K562 (cell line): ENCODE results near the gene LRGUK. TPM values are rescaled to one million over a fixed set of nuclear protein-coding genes. Genes with fewer than 3 reads are reported as not detected.

Source experiments
- ATAC-seq: fragments of 200-7000 bp; cut with Tn5 transposase; 3 replicates; pipeline ENCODE4 v1.9.1; 2020; ENCODE audit warnings: moderate library complexity
- BruUV-seq: library from RNA; stranded (reverse); fragments of 400-500 nt; replicated peaks from 2 replicates; lab custom pipeline; 2021; lab: Mats Ljungman, UMichigan
- CTCF ChIA-PET: fragments of 300-600 bp; formaldehyde crosslinking; extraction: SDS; loops from one replicate; lab custom pipeline; 2021; ENCODE audit warnings: low intra/inter-chr PET ratio; lab: Yijun Ruan, JAX
- POLR2A ChIA-PET: fragments of 300-600, 350-650 bp; sonication (Branson Sonifier 250); formaldehyde crosslinking; extraction: SDS; loops from one replicate; lab custom pipeline; 2021; ENCODE audit warnings: antibody characterized with exemption, inconsistent platforms; lab: Yijun Ruan, JAX
- DNase-seq, 4 experiments: peaks; one replicate each; pipeline versions ENCODE4 v3.0.0 to v3.0.0-alpha.2; 2011 to 2018; ENCODE audit warnings: low spot score in 3 of 4, mixed read lengths in 3 of 4; ENCODE audit errors: extremely low read depth in 1 of 4
- FAIRE-seq: peaks from 2 replicates; lab custom pipeline; 2011; peaks lifted over from hg19 to GRCh38; lab: Jason Lieb, UNC
- H2AFZ ChIP-seq: 2 replicates; pipeline ENCODE4 v1.6.0; 2011; ENCODE audit warnings: low read depth, low read length, control low read depth, inconsistent platforms
- H3K27ac ChIP-seq: fragments of 200-600 bp; 3 replicates; pipeline ENCODE4 v1.8.0; 2011; ENCODE audit warnings: low read depth, mild to moderate bottlenecking, control low read depth, inconsistent platforms, low read length, moderate library complexity, mixed read lengths; ENCODE audit errors: extremely low read depth
- H3K27me3 ChIP-seq, 2 experiments: fragments of 300-600 bp in 1 of 2; 2 replicates in 1 of 2; 3 replicates in 1 of 2; pipeline versions ENCODE4 v1.6.0 to v1.8.0; 2011; ENCODE audit warnings: inconsistent platforms in 2 of 2, low read length in 2 of 2, mild to moderate bottlenecking in 1 of 2, mixed read lengths in 1 of 2, moderate library complexity in 1 of 2; ENCODE audit not compliant: control insufficient read depth in 2 of 2, insufficient read depth in 2 of 2
- H3K36me3 ChIP-seq: fragments of 300-600 bp; 3 replicates; pipeline ENCODE4 v1.8.0; 2011; ENCODE audit warnings: mild to moderate bottlenecking, low read length, inconsistent platforms; ENCODE audit not compliant: control insufficient read depth, insufficient read depth
- H3K4me1 ChIP-seq, 2 experiments: fragments of 200-600 bp in 1 of 2; replicated peaks in 1 of 2; 2 replicates in 1 of 2; 3 replicates in 1 of 2; pipeline versions ENCODE4 v1.5.1 to v1.8.0; 2011; ENCODE audit warnings: inconsistent platforms in 2 of 2, low read length in 2 of 2, mild to moderate bottlenecking in 1 of 2, mixed read lengths in 1 of 2, moderate library complexity in 1 of 2; ENCODE audit not compliant: control insufficient read depth in 2 of 2, insufficient read depth in 2 of 2
- H3K4me2 ChIP-seq: 2 replicates; pipeline ENCODE4 v1.6.1; 2011; ENCODE audit warnings: low read length, control low read depth, inconsistent platforms, mixed read lengths; ENCODE audit not compliant: insufficient read depth
- H3K4me3 ChIP-seq: fragments of 200-600 bp; sonication (generic), shearing (Covaris generic); 2 replicates; pipeline ENCODE4 v1.5.1; 2016; ENCODE audit warnings: control low read depth, inconsistent platforms
- H3K79me2 ChIP-seq: fragments of 200-600 bp; 3 replicates; pipeline ENCODE4 v1.8.0; 2011; ENCODE audit warnings: low read length, inconsistent platforms; ENCODE audit not compliant: control insufficient read depth, insufficient read depth
- H3K9ac ChIP-seq, 2 experiments: 2 replicates each; pipeline versions ENCODE4 v1.6.0 to v1.6.1; 2011; ENCODE audit warnings: low read depth in 2 of 2, low read length in 2 of 2, control low read depth in 1 of 2, inconsistent platforms in 1 of 2, mild to moderate bottlenecking in 1 of 2, mixed read lengths in 1 of 2; ENCODE audit not compliant: insufficient read depth in 1 of 2
- H3K9me1 ChIP-seq: one replicate; pipeline ENCODE4 v1.6.0; 2011; ENCODE audit warnings: inconsistent platforms, mild to moderate bottlenecking, low read length, moderate library complexity; ENCODE audit not compliant: control insufficient read depth, insufficient read depth
- H3K9me3 ChIP-seq: replicated peaks from 2 replicates; pipeline ENCODE4 v1.5.1; 2011; ENCODE audit warnings: low read depth, low read length, inconsistent platforms; ENCODE audit not compliant: control insufficient read depth, insufficient read depth
- H4K20me1 ChIP-seq: replicated peaks from 2 replicates; pipeline ENCODE4 v1.6.1; 2011; ENCODE audit warnings: low read length, inconsistent platforms, mixed read lengths; ENCODE audit not compliant: control insufficient read depth, insufficient read depth
- CBFA2T3 ChIP-seq: fragments of 450-650 bp; IDR thresholded peaks from 2 replicates; pipeline ENCODE4 v1.6.1; 2017
- TAL1 ChIP-seq: fragments of 450-650 bp; IDR thresholded peaks from 2 replicates; pipeline ENCODE4 v1.6.1; 2016; ENCODE audit warnings: mild to moderate bottlenecking
- ZBTB8A ChIP-seq: fragments of 450-650 bp; IDR thresholded peaks from 2 replicates; pipeline ENCODE4 v1.6.1; 2018; ENCODE audit warnings: mild to moderate bottlenecking, moderate library complexity; ENCODE audit not compliant: partially characterized antibody
- WGBS: fragments of 100-300 bp; shearing (Covaris generic); methylation state at CpG from one replicate; pipeline ENCODE4 v1.1.6; 2016; ENCODE audit warnings: low coverage, mixed read lengths; ENCODE audit not compliant: insufficient coverage; ENCODE audit errors: missing lambda C conversion rate; 5-methylcytosine and 5-hydroxymethylcytosine counted together
- in situ Hi-C: fragments of 300-500 bp; cut with MboI; formaldehyde crosslinking; loops from 4 replicates; pipeline ENCODE4 v1.15.0; 2018; ENCODE audit warnings: inconsistent platforms, mixed read lengths
- intact Hi-C: fragments of 100-400 bp; cut with micrococcal nuclease; formaldehyde crosslinking; loops from 2 replicates; pipeline ENCODE4 v1.14.2; 2022
- polyA plus RNA-seq, 8 experiments: library from polyadenylated mRNA; depleted of rRNA in 4 of 8; stranded (reverse) in 5 of 8; unstranded in 3 of 8; fragments of >200 nt; fragmentation: Nextera tagmentation in 2 of 8; fragmentation: Illumina TruSeq in 1 of 8; extraction: Ambion mirVana in 2 of 8; extraction: Trizol in 1 of 8; gene quantifications; 2 replicates each; pipeline versions ENCODE4 v1.2.1 to v1.2.3, GENCODE V29; 2011 to 2014; ENCODE audit warnings: inconsistent platforms in 1 of 8, missing spikeins in 1 of 8
- total RNA-seq, 7 experiments: library from RNA; depleted of rRNA in 6 of 7; stranded (reverse); fragments of >200 nt in 6 of 7; fragmentation: Illumina TruSeq in 2 of 7; extraction: Trizol in 2 of 7; gene quantifications; 2 replicates each; pipeline versions ENCODE4 v1.2.1 to v1.2.3, GENCODE V29; 2011 to 2021; ENCODE audit warnings: low replicate concordance in 1 of 7

Gene LRGUK
- total and polyA plus RNA-seq, 9 of the 15 experiments (the other 6 are each of a cell fraction or from before 2014, with no cell fraction given) = 0.04 to 0.33 (median 0.18) TPM

DNA sequence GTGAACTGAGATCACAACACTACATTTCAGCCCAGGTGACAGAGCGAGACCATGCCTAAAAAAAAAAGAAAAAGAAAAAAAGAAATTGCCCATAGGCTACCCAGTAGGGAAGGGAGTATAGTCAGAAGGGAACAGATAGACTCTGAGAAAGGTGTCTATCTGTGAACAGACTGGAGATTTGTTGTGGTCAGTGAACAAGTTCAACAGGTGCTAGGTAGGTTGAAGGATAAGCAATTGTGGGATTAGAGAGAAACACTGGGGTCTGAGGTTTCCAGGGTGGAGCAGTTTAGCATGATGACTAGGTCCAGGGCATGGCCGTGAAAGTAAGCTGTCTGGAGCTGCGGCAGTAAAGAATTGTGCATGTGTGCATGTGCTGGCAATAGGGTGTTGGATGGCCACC lies 6.9 kb downstream of the LRGUK start:
- Histone ChIP-seq H3K4me2 (no peak overlapping the region), H2AFZ (no peak overlapping the region), H3K4me3 (no peak overlapping the region), H3K9me1 (no peaks in the 10 kb centered on the region)
- DNase-seq (no peak), ATAC-seq (no peak), FAIRE-seq (no peak)
- BruUV-seq = no TSS peak
- intact Hi-C loops = loop anchor here (10.0 kb wide), 1 partner anchor 279 kb away; no protein-coding TSS in a partner anchor
- TF ChIP-seq CBFA2T3 = 0 out of 2 replicates have a peak, but pooled peaks have one; percentile 26
- no peak for TF ChIP-seq ZBTB8A
- TF ChIP-seq TAL1 = 0 out of 2 replicates have a peak, but pooled peaks have one; percentile 5
- TF ChIP-seq, all 486 proteins: peak for 2
- 10% methylated on average over 3 of the region's 3 CpGs for WGBS
- Histone ChIP-seq H4K20me1 (no peaks in the 10 kb centered on the region; the same call in 1 of the 2 replicates), H3K36me3 (no peaks in the 10 kb centered on the region), H3K9me3 (no peaks in the 10 kb centered on the region), H3K4me1 (no peaks in the 10 kb centered on the region; a peak in 1 of 5 replicates), H3K79me2 (no peaks in the 10 kb centered on the region), H3K9ac (no peak overlapping the region), H3K27me3 (peaks cover 16 to 25% of the 10 kb centered on the region in 2 experiments; a peak in 4 of 5 replicates), H3K27ac (no peak overlapping the region)
- CTCF ChIA-PET = no interaction called here
- POLR2A ChIA-PET = no interaction called here
- in situ Hi-C loops = loop anchor here (10.0 kb wide), 1 partner anchor 281 kb away; no protein-coding TSS in a partner anchor
